Measurements from ENCODE around the gene PRICKLE2. TPM values are rescaled to one million over a fixed set of nuclear protein-coding genes. Genes with fewer than 3 reads are reported as not detected.

Gene PRICKLE2
- total and polyA plus RNA-seq, 2 experiments from 2014 or later, result 1.1 to 12.5 TPM

- H3K4me1 Mint-ChIP-seq, result peaks cover 78% of the 10 kb centered on the region
- no peak overlapping the region for H3K4me3 Mint-ChIP-seq
- Histone ChIP-seq H3K27me3 (ENCODE audit: insufficient read depth) (peaks cover 31% of the 10 kb centered on the region), H3F3A (replicated peaks; ENCODE audit: low read depth) (no peaks in the 10 kb centered on the region), H2AFZ (no peak overlapping the region), H3K79me2 (replicated peaks; ENCODE audit: insufficient read depth) (no peaks in the 10 kb centered on the region), H3K4me3 (no peak overlapping the region), H3K27ac (ENCODE audit: low read depth) (no peak overlapping the region), H3K4me2 (no peak overlapping the region), H4K20me1 (replicated peaks; ENCODE audit: insufficient read depth) (no peaks in the 10 kb centered on the region), H3K9me2 (ENCODE audit: insufficient read depth) (no peaks in the 10 kb centered on the region), H3K36me3 (ENCODE audit: insufficient read depth) (no peaks in the 10 kb centered on the region), H3K4me1 (ENCODE audit: insufficient read depth) (peaks cover 48% of the 10 kb centered on the region)
- ATAC-seq (no peak), DNase-seq (ENCODE audit: low spot score) (no peak)
- no peaks in the 10 kb centered on the region for H3K36me3 Mint-ChIP-seq (ENCODE audit: low read depth)
- H3K9me3 Mint-ChIP-seq, result no peaks in the 10 kb centered on the region
- H3K27ac Mint-ChIP-seq, result no peak overlapping the region
- TF ChIP-seq ETS1 (IDR thresholded peaks at IDR 0.05) (no peak), ZNF114 (CRISPR knock-in tag; IDR thresholded peaks at IDR 0.05) (no peak), ZNF331 (CRISPR knock-in tag; IDR thresholded peaks at IDR 0.05; ENCODE audit: low read depth) (no peak), REST (IDR thresholded peaks at IDR 0.05; ENCODE audit: unreplicated experiment) (no peak), EZH2 (IDR thresholded peaks at IDR 0.05; ENCODE audit: low read depth, unreplicated experiment) (no peak), EZH2phosphoT487 (IDR thresholded peaks at IDR 0.05; ENCODE audit: unreplicated experiment) (no peak), NANOG (IDR thresholded peaks at IDR 0.05; ENCODE audit: borderline replicate concordance) (no peak), STAT1 (IDR thresholded peaks at IDR 0.05; ENCODE audit: unreplicated experiment) (no peak), CREB1 (CRISPR knock-in tag; IDR thresholded peaks at IDR 0.05; ENCODE audit: low read depth) (no peak), CTCF (conservative IDR thresholded peaks at IDR 0.05; ENCODE audit: low read depth in 2 of 2) (no peak), ZNF462 (CRISPR knock-in tag; IDR thresholded peaks at IDR 0.05) (no peak), JUNB (IDR thresholded peaks at IDR 0.05; ENCODE audit: unreplicated experiment) (no peak), POLR2AphosphoS5 (IDR thresholded peaks at IDR 0.05; ENCODE audit: low read depth) (no peak)
- H3K27me3 Mint-ChIP-seq (ENCODE audit: insufficient read depth, low read depth, poor library complexity), result peaks cover 23% of the 10 kb centered on the region
These were observed 2.7 kb downstream of the PRICKLE2 start for GRCh38 chr3:64222501-64223111.

Data from GM23338 (cell line).